ENCODE measurements around the gene HAPSTR1.

Gene HAPSTR1

GRCh38 chr16:9094011-9094846, 2.8 kb downstream of the HAPSTR1 start:
- in situ Hi-C loops (cut with MboI; ENCODE audit: low pct_unique_long_range_greater_than_20kb, low sequenced_read_pairs): no loop called here
- DNase-seq: no peak

- DNase-seq: no peak
- in situ Hi-C loops (cut with MboI; ENCODE audit: low pct_unique_long_range_greater_than_20kb, low sequenced_read_pairs): no loop called here
Measured at GRCh38 chr16:9095171-9095570, 3.7 kb downstream of the HAPSTR1 start.

GRCh38 chr16:9095656-9096397, 4.4 kb downstream of the HAPSTR1 start:
- in situ Hi-C loops (cut with MboI; ENCODE audit: low pct_unique_long_range_greater_than_20kb, low sequenced_read_pairs): no loop called here
- no peak for DNase-seq

- in situ Hi-C loops (cut with MboI; ENCODE audit: low pct_unique_long_range_greater_than_20kb, low sequenced_read_pairs): no loop called here
- DNase-seq: no peak
Measured at GRCh38 chr16:9096416-9096952, 5.0 kb downstream of the HAPSTR1 start.

GRCh38 chr16:9097266-9098219, 6.1 kb downstream of the HAPSTR1 start:
- DNase-seq: no peak
- in situ Hi-C loops (cut with MboI; ENCODE audit: low pct_unique_long_range_greater_than_20kb, low sequenced_read_pairs): no loop called here

- DNase-seq: no peak
- in situ Hi-C loops (cut with MboI; ENCODE audit: low pct_unique_long_range_greater_than_20kb, low sequenced_read_pairs): no loop called here
Measured at GRCh38 chr16:9098377-9099090, 7.1 kb downstream of the HAPSTR1 start.

- in situ Hi-C loops (cut with MboI; ENCODE audit: low pct_unique_long_range_greater_than_20kb, low sequenced_read_pairs): no loop called here
- peak; percentile 74 for DNase-seq
Measured at GRCh38 chr16:9099131-9099625, 7.7 kb downstream of the HAPSTR1 start.

- in situ Hi-C loops (cut with MboI; ENCODE audit: low pct_unique_long_range_greater_than_20kb, low sequenced_read_pairs): no loop called here
- no peak for DNase-seq
Measured at GRCh38 chr16:9102379-9102778, 10.9 kb downstream of the HAPSTR1 start.

GRCh38 chr16:9102943-9103342, 11.5 kb downstream of the HAPSTR1 start:
- in situ Hi-C loops (cut with MboI; ENCODE audit: low pct_unique_long_range_greater_than_20kb, low sequenced_read_pairs): no loop called here
- DNase-seq: no peak

GRCh38 chr16:9103546-9103945, 12.1 kb downstream of the HAPSTR1 start:
- in situ Hi-C loops (cut with MboI; ENCODE audit: low pct_unique_long_range_greater_than_20kb, low sequenced_read_pairs): no loop called here
- DNase-seq: no peak

GRCh38 chr16:9105189-9105588, 13.7 kb downstream of the HAPSTR1 start:
- DNase-seq: no peak
- in situ Hi-C loops (cut with MboI; ENCODE audit: low pct_unique_long_range_greater_than_20kb, low sequenced_read_pairs): no loop called here

- in situ Hi-C loops (cut with MboI; ENCODE audit: low pct_unique_long_range_greater_than_20kb, low sequenced_read_pairs): no loop called here
- no peak for DNase-seq
Measured at GRCh38 chr16:9107025-9107970, 15.9 kb downstream of the HAPSTR1 start.

GRCh38 chr16:9109255-9109654, 17.8 kb downstream of the HAPSTR1 start:
- no peak for DNase-seq
- in situ Hi-C loops (cut with MboI; ENCODE audit: low pct_unique_long_range_greater_than_20kb, low sequenced_read_pairs): no loop called here

GRCh38 chr16:9112166-9112843, 20.9 kb downstream of the HAPSTR1 start:
- in situ Hi-C loops (cut with MboI; ENCODE audit: low pct_unique_long_range_greater_than_20kb, low sequenced_read_pairs): no loop called here

GRCh38 chr16:9112844-9113186, 21.4 kb downstream of the HAPSTR1 start:
- no peak for DNase-seq
- in situ Hi-C loops (cut with MboI; ENCODE audit: low pct_unique_long_range_greater_than_20kb, low sequenced_read_pairs): no loop called here

More at GRCh38 chr16:9112166-9112843, 20.9 kb downstream of the HAPSTR1 start:
- DNase-seq: no peak

GRCh38 chr16:9113707-9114106, 22.3 kb downstream of the HAPSTR1 start:
- no peak for DNase-seq
- in situ Hi-C loops (cut with MboI; ENCODE audit: low pct_unique_long_range_greater_than_20kb, low sequenced_read_pairs): no loop called here

GRCh38 chr16:9114112-9114511, 22.7 kb downstream of the HAPSTR1 start:
- DNase-seq: no peak
- in situ Hi-C loops (cut with MboI; ENCODE audit: low pct_unique_long_range_greater_than_20kb, low sequenced_read_pairs): no loop called here

All from KBM-7 (cell line).